RWPE2 (cell line): ENCODE data around the gene CLIC3.

Experiments used
- ATAC-seq: fragments of 200-7000 bp; cut with Tn5 transposase; 3 replicates; pipeline ENCODE4 v1.9.1; 2021; ENCODE audit warnings: low read depth
- DNase-seq: peaks from one replicate; pipeline ENCODE4 v3.0.0-alpha.2; 2020; ENCODE audit warnings: low spot score
- H3K27ac ChIP-seq: fragments of 450-650 bp; 2 replicates; pipeline ENCODE4 v1.5.1; 2017; ENCODE audit warnings: mild to moderate bottlenecking; ENCODE audit not compliant: poor library complexity, severe bottlenecking
- H3K27me3 ChIP-seq: fragments of 250-450 bp; sonication (Bioruptor Pico); 2 replicates; pipeline ENCODE4 v1.5.1; 2021; ENCODE audit warnings: mild to moderate bottlenecking, moderate library complexity; ENCODE audit not compliant: insufficient read depth, poor library complexity, severe bottlenecking
- H3K36me3 ChIP-seq: fragments of 250-450 bp; sonication (Bioruptor Pico); 2 replicates; pipeline ENCODE4 v1.5.1; 2020; ENCODE audit warnings: low read depth, mild to moderate bottlenecking, moderate library complexity
- H3K4me1 ChIP-seq: fragments of 250-450 bp; sonication (Bioruptor Pico); 2 replicates; pipeline ENCODE4 v1.5.1; 2021; ENCODE audit warnings: mild to moderate bottlenecking, moderate library complexity; ENCODE audit not compliant: insufficient read depth, poor library complexity, severe bottlenecking
- H3K4me3 ChIP-seq: fragments of 250-450 bp; sonication (Bioruptor Pico); 2 replicates; pipeline ENCODE4 v1.5.1; 2021; ENCODE audit warnings: mild to moderate bottlenecking, moderate library complexity; ENCODE audit not compliant: severe bottlenecking
- H3K9me3 ChIP-seq: fragments of 250-450 bp; sonication (Bioruptor Pico); 2 replicates; pipeline ENCODE4 v1.5.1; 2021; ENCODE audit warnings: mild to moderate bottlenecking, moderate library complexity; ENCODE audit not compliant: severe bottlenecking
- CTCF ChIP-seq: fragments of 450-650 bp; IDR thresholded peaks from one replicate; pipeline ENCODE4 v1.5.1; 2017; ENCODE audit warnings: mild to moderate bottlenecking, moderate library complexity; ENCODE audit not compliant: poor library complexity, severe bottlenecking

Gene CLIC3

GRCh38 chr9:136982232-136983051 is 13.9 kb downstream of the CLIC3 start, which contains the start of gene LCNL1:
TSS of gene LCNL1 (plus strand) at chr9:136982993. CDS start at chr9:136983587, 594 bp downstream.
- H3K27ac ChIP-seq = no peak within 1 kb of the TSS

GRCh38 chr9:136981588-136982231 is 14.7 kb downstream of the CLIC3 start:
- DNase-seq = no peak
- H3K27me3 ChIP-seq = peaks cover 14% of the 10 kb centered on the region
- no peak overlapping the region for H3K4me3 ChIP-seq
- TF ChIP-seq CTCF = no peak
- H3K4me1 ChIP-seq = no peaks in the 10 kb centered on the region
- no peaks in the 10 kb centered on the region for H3K9me3 ChIP-seq
- H3K27ac ChIP-seq = no peak overlapping the region
- ATAC-seq = no peak
- no peaks in the 10 kb centered on the region for H3K36me3 ChIP-seq

More at GRCh38 chr9:136982232-136983051, 13.9 kb downstream of the CLIC3 start, which contains the start of gene LCNL1:
- no peak within 1 kb of the TSS for H3K4me3 ChIP-seq
- H3K36me3 ChIP-seq = no peaks in the 10 kb centered on the region
- H3K4me1 ChIP-seq = no peaks in the 10 kb centered on the region
- TF ChIP-seq CTCF = no peak
- H3K27me3 ChIP-seq = peaks cover 14% of the 10 kb centered on the region
- no peaks in the 10 kb centered on the region for H3K9me3 ChIP-seq
- ATAC-seq (peak; percentile 11; the same call in 1 of the 3 replicates), DNase-seq (no peak)

- DNase-seq (no peak), ATAC-seq (no peak)
- H3K4me3 ChIP-seq = no peak overlapping the region
- no peaks in the 10 kb centered on the region for H3K9me3 ChIP-seq
- no peaks in the 10 kb centered on the region for H3K4me1 ChIP-seq
- H3K36me3 ChIP-seq = no peaks in the 10 kb centered on the region
- peaks cover 14% of the 10 kb centered on the region for H3K27me3 ChIP-seq
- H3K27ac ChIP-seq = no peak overlapping the region
- TF ChIP-seq CTCF = no peak
Observed at GRCh38 chr9:136980669-136981478, 15.5 kb downstream of the CLIC3 start.

GRCh38 chr9:136979769-136980587 is 16.4 kb downstream of the CLIC3 start:
- DNase-seq = no peak
- Histone ChIP-seq H3K27ac (no peak overlapping the region), H3K4me3 (no peak overlapping the region), H3K9me3 (no peaks in the 10 kb centered on the region), H3K4me1 (peaks cover 3% of the 10 kb centered on the region), H3K27me3 (peaks cover 7% of the 10 kb centered on the region), H3K36me3 (no peaks in the 10 kb centered on the region)
- TF ChIP-seq CTCF = no peak
- ATAC-seq = no peak
